HL-60 (cell line): Measurements from ENCODE around the gene PTEN.
"Not testable (repeated sequence)": the region's sequence is repeated elsewhere in the genome, so short reads cannot be mapped to it uniquely, and the experiment has no call there.

Experiments
- DNase-seq, 2 experiments: peaks; one replicate each; pipeline ENCODE4 v3.0.0-alpha.2; 2010 to 2020; ENCODE audit warnings: low read depth in 1 of 2, low spot score in 1 of 2
- H3K27ac ChIP-seq: fragments of 250-450 bp; sonication (Bioruptor Pico); replicated peaks from 2 replicates; pipeline ENCODE4 v1.5.1; 2020; ENCODE audit warnings: mild to moderate bottlenecking, moderate library complexity
- H3K27me3 ChIP-seq: fragments of 250-450 bp; sonication (Bioruptor Pico); 2 replicates; pipeline ENCODE4 v1.5.1; 2021; ENCODE audit warnings: mild to moderate bottlenecking, moderate library complexity; ENCODE audit not compliant: insufficient read depth, poor library complexity, severe bottlenecking
- H3K4me3 ChIP-seq: replicated peaks from 2 replicates; pipeline ENCODE4 v1.5.1; 2011; ENCODE audit warnings: mild to moderate bottlenecking, control low read depth, low read length; ENCODE audit not compliant: insufficient read depth
- CTCF ChIP-seq: IDR thresholded peaks from one replicate; pipeline ENCODE4 v1.5.1; 2011; ENCODE audit warnings: low read length, control low read depth, inconsistent platforms; ENCODE audit not compliant: insufficient read depth
- GABPA ChIP-seq: IDR thresholded peaks from 2 replicates; pipeline ENCODE4 v1.6.1; 2012; ENCODE audit warnings: low read depth
- POLR2AphosphoS5 ChIP-seq: IDR thresholded peaks from 2 replicates; pipeline ENCODE4 v1.6.1; 2012; ENCODE audit warnings: low read depth
- REST ChIP-seq: IDR thresholded peaks from 2 replicates; pipeline ENCODE4 v1.6.1; 2012; ENCODE audit warnings: low read depth; ENCODE audit not compliant: insufficient replicate concordance
- SPI1 ChIP-seq: IDR thresholded peaks from 2 replicates; pipeline ENCODE4 v1.6.1; 2012; ENCODE audit warnings: low read depth, mild to moderate bottlenecking, borderline replicate concordance

The PTEN gene

GRCh38 chr10:87880336-87880735 is 16.9 kb downstream of the PTEN start:
- Histone ChIP-seq H3K27me3 (no peaks in the 10 kb centered on the region), H3K4me3 (no peak overlapping the region), H3K27ac (no peak overlapping the region)
- DNase-seq = no peak
- no peak for TF ChIP-seq SPI1
- no peak for TF ChIP-seq POLR2AphosphoS5
- no peak for TF ChIP-seq GABPA
- TF ChIP-seq CTCF = no peak
- TF ChIP-seq REST = no peak

GRCh38 chr10:87881373-87882059 is 18.1 kb downstream of the PTEN start:
- H3K4me3 ChIP-seq, H3K27me3 ChIP-seq, DNase-seq, H3K27ac ChIP-seq: not testable (repeated sequence)

- Histone ChIP-seq H3K27ac (no peak overlapping the region), H3K4me3 (no peak overlapping the region), H3K27me3 (no peaks in the 10 kb centered on the region)
- TF ChIP-seq GABPA (no peak), SPI1 (no peak), POLR2AphosphoS5 (no peak), REST (no peak), CTCF (no peak)
- no peak for DNase-seq
Observed at GRCh38 chr10:87882555-87883294, 19.3 kb downstream of the PTEN start.

- TF ChIP-seq CTCF = no peak
- no peak for TF ChIP-seq SPI1
- H3K4me3 ChIP-seq = no peak overlapping the region
- DNase-seq = no peak
- no peak overlapping the region for H3K27ac ChIP-seq
- H3K27me3 ChIP-seq = no peaks in the 10 kb centered on the region
Observed at GRCh38 chr10:87886635-87887034, 23.2 kb downstream of the PTEN start.
